IgD-negative memory B cell (primary cell): Measurements from ENCODE around the gene STAT5B. TPM values are rescaled to one million over a fixed set of nuclear protein-coding genes. Genes with fewer than 3 reads are reported as not detected.

Experiments
- H3K27ac Mint-ChIP-seq, 3 donors: one replicate each; pipeline ENCODE4 v1.8.0; 2020 to 2022; ENCODE audit warnings: mild to moderate bottlenecking in 3 of 3, mixed read lengths in 3 of 3, moderate library complexity in 1 of 3
- H3K27me3 Mint-ChIP-seq: one replicate; pipeline ENCODE4 v1.8.0; 2021; ENCODE audit warnings: mixed read lengths
- H3K36me3 Mint-ChIP-seq: one replicate; pipeline ENCODE4 v1.8.0; 2020; ENCODE audit warnings: mild to moderate bottlenecking, mixed read lengths
- H3K4me1 Mint-ChIP-seq, 3 donors: one replicate each; pipeline ENCODE4 v1.8.0; 2020 to 2022; ENCODE audit warnings: mixed read lengths in 3 of 3, mild to moderate bottlenecking in 1 of 3
- H3K4me3 Mint-ChIP-seq, 4 donors: one replicate each; pipeline ENCODE4 v1.8.0; 2020 to 2022; ENCODE audit warnings: mild to moderate bottlenecking in 4 of 4, mixed read lengths in 4 of 4, moderate library complexity in 3 of 4
- H3K9me3 Mint-ChIP-seq, 3 donors: one replicate each; pipeline ENCODE4 v1.8.0; 2020 to 2021; ENCODE audit warnings: mixed read lengths in 3 of 3, mild to moderate bottlenecking in 1 of 3
- polyA plus RNA-seq: library from polyadenylated mRNA; unstranded; fragments of 300-500 nt; fragmentation: Illumina TruSeq; gene quantifications from one replicate; pipeline ENCODE4 v1.2.3, GENCODE V29; 2021

Gene STAT5B
- polyA plus RNA-seq, 1 donor from 2014 or later, result 60.4 TPM

GRCh38 chr17:42169351-42169750 is 106.8 kb downstream of the STAT5B start:
- H3K4me3 Mint-ChIP-seq, result no peak overlapping the region
- peak overlapping the region in 1 of 3 donors; percentile 62 for H3K27ac Mint-ChIP-seq
- no peaks in the 10 kb centered on the region for H3K4me1 Mint-ChIP-seq
- H3K9me3 Mint-ChIP-seq, result no peaks in the 10 kb centered on the region
- H3K27me3 Mint-ChIP-seq, result no peaks in the 10 kb centered on the region
- peaks cover 3% of the 10 kb centered on the region for H3K36me3 Mint-ChIP-seq

GRCh38 chr17:42167807-42168206 is 108.4 kb downstream of the STAT5B start:
- H3K4me3 Mint-ChIP-seq, result no peak overlapping the region
- H3K4me1 Mint-ChIP-seq, result no peaks in the 10 kb centered on the region

DNA sequence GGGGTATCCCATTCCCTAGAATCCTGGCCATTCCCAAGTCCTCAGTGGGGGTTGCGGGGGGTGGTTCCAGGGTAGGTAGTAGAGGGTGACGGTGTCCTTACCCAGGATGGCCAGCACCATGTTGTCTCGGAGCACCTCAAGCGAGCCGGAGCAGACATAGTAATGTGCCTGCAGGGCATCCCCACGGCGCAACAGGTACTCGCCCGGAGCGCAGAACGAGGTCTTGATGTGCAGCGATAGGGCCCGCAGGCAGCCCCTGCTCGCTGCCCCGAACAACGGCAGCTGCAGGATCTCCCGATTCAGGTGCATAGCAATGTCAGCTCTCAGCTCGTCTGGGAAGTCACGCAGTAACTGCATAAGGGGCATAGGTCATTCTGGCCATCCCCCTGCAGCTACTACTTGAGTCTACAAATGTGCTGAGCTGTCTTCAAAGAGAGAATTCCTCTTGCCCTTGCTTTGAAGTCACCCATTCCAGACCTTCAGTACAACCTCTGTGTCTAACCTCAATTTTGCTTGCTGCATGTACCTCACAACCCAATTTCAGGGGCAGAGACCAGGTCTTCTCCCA is 109.9 kb downstream of the STAT5B start:
- Mint-ChIP-seq H3K4me1 (peaks cover 0 to 4% (median 0%) of the 10 kb centered on the region in 3 donors), H3K9me3 (no peaks in the 10 kb centered on the region), H3K36me3 (peaks cover 3% of the 10 kb centered on the region), H3K4me3 (no peak overlapping the region), H3K27ac (no peak overlapping the region), H3K27me3 (no peaks in the 10 kb centered on the region)

More at GRCh38 chr17:42167807-42168206, 108.4 kb downstream of the STAT5B start:
- H3K9me3 Mint-ChIP-seq, result no peaks in the 10 kb centered on the region
- H3K27ac Mint-ChIP-seq, result no peak overlapping the region
- no peaks in the 10 kb centered on the region for H3K27me3 Mint-ChIP-seq
- H3K36me3 Mint-ChIP-seq, result peaks cover 3% of the 10 kb centered on the region

GRCh38 chr17:42165751-42166150 is 110.4 kb downstream of the STAT5B start:
- Mint-ChIP-seq H3K36me3 (peaks cover 3% of the 10 kb centered on the region), H3K27ac (no peak overlapping the region), H3K4me3 (no peak overlapping the region), H3K27me3 (no peaks in the 10 kb centered on the region), H3K4me1 (peaks cover 0 to 4% (median 0%) of the 10 kb centered on the region in 3 donors), H3K9me3 (no peaks in the 10 kb centered on the region)

DNA sequence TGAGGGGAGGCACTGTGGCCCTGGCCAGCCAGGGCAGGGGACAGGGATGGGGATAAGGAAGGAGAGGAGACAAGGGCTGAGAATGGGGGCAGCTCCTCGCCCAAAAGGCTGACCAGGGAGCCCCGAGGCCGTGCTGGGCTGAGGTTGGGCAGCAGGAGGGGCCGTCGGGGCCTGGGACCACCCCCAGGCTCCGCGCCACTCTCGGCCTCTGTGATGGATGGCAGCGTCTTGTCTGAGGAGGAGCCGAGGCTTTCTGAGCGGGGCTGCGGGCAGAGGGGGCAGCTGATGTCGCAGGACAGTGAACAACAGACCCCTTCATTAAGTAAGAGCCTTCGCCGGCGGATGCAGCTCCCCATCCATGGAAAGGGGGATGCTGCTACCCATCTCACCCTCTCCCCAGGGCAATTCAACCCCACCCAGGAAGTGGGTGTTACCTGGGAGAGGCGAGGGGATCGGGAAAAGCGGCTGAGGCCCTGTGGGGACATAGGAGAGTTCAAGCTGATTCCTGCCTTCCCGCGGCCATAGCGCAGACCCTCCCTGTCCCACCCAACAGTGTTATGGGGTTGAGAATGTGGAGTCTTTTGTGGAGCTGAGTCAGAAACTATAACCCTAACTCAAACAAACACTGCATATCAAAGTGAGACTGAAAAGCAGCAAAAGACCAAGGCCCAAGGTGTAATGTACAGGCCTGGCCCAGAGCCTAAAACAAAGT is 112.3 kb downstream of the STAT5B start:
- Mint-ChIP-seq H3K27me3 (no peaks in the 10 kb centered on the region), H3K9me3 (no peaks in the 10 kb centered on the region), H3K27ac (no peak overlapping the region), H3K36me3 (no peaks in the 10 kb centered on the region), H3K4me1 (peaks cover 0 to 4% (median 0%) of the 10 kb centered on the region in 3 donors), H3K4me3 (no peak overlapping the region)

DNA sequence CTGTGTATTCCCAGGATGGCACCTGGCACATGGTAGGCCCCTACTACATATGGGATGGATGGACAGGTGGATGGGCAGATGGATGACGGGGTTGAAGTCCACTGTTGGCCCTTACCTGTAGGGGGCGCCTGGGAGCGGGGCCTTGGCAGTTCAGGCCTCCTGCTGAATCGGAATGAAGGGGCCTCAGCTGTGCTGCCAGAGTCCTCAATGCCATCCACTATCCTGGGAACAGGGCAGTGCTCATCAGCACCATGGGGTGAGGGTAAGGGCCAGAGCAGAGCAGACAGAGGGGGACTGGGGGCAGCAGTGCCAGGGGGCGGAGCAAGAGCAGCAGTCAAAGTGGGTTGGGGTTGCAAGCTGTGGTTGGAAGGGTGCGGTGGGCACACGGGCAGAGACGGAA is 113.1 kb downstream of the STAT5B start:
- Mint-ChIP-seq H3K27me3 (no peaks in the 10 kb centered on the region), H3K27ac (no peak overlapping the region), H3K36me3 (no peaks in the 10 kb centered on the region), H3K4me1 (peaks cover 0 to 4% (median 0%) of the 10 kb centered on the region in 3 donors), H3K4me3 (no peak overlapping the region), H3K9me3 (no peaks in the 10 kb centered on the region)

- H3K36me3 Mint-ChIP-seq, result no peaks in the 10 kb centered on the region
- no peak overlapping the region for H3K27ac Mint-ChIP-seq
- peaks cover 0 to 6% (median 2%) of the 10 kb centered on the region in 3 donors for H3K4me1 Mint-ChIP-seq
- H3K4me3 Mint-ChIP-seq, result no peak overlapping the region
- H3K9me3 Mint-ChIP-seq, result no peaks in the 10 kb centered on the region
- no peaks in the 10 kb centered on the region for H3K27me3 Mint-ChIP-seq
Observed at GRCh38 chr17:42160531-42160910, 115.7 kb downstream of the STAT5B start.

DNA sequence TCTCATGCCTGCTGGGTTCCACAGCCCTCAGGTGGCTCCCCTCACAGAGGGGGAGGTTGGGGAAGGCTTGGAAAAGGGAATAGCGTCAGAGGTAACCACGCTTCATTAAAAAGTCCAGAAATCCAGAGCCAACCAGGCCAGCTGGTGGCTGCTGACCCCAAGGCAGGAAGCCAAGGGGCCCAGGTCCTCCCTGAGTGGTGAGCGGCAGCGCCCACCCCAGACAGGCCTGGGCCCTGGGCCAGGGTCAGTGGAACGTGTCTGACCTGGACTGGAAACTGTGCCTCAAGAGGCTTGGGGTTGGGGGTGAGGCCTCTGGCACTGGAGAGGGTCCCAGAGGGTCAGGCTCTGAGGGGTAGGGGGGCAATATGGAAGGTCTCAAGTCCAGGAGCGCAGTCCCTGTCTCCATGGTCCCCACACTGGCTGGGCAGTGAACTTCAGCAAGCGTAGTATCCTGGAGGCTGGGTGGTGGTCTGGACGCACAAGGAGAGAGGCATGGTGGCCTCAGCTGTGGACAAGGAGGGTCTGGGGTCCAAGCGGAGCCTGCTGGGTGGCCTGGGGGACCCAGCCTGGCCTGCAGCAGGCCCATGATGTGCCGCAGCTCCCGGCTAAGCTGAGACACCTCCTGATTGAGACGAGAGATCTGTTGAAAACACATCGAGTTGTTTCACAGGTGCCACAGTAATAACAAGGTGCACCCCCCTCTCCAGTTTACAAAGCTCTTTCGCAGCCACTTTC is 116.2 kb downstream of the STAT5B start:
- no peak overlapping the region for H3K4me3 Mint-ChIP-seq
- H3K36me3 Mint-ChIP-seq, result no peaks in the 10 kb centered on the region
- H3K4me1 Mint-ChIP-seq, result peaks cover 2 to 6% (median 2%) of the 10 kb centered on the region in 3 donors
- no peak overlapping the region for H3K27ac Mint-ChIP-seq
- no peaks in the 10 kb centered on the region for H3K27me3 Mint-ChIP-seq
- H3K9me3 Mint-ChIP-seq, result peaks cover 0 to under 1% (median 0%) of the 10 kb centered on the region in 3 donors

DNA sequence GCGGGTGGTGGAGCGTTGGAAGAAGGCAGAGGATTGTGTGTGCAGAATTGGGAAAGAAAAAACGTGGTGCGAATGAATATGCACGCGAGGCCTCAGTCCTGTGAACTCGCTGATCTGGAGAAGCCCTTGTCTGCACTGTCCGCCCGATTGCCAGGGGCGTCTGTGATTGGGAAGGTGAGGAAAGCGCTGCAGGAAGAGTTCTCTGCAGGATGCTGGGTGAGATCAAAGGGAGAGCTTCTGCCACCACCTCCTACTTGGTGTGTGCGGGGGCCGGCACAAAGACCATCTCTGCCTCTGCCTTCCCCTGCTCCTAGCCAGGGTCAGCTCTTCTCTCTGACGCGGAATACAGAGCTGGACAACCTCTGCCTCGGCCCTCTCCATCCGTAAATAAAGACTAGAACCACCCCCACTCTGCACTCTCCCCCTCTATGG is 120.6 kb downstream of the STAT5B start:
- no peaks in the 10 kb centered on the region for H3K27me3 Mint-ChIP-seq
- peaks cover 0 to 2% (median 0%) of the 10 kb centered on the region in 3 donors for H3K9me3 Mint-ChIP-seq
- H3K27ac Mint-ChIP-seq, result peak overlapping the region in 1 of 3 donors; percentile 2
- H3K4me3 Mint-ChIP-seq, result peak overlapping the region; percentile 19 to 98 (median 80)
- peaks cover 18 to 23% (median 22%) of the 10 kb centered on the region in 3 donors for H3K4me1 Mint-ChIP-seq
- H3K36me3 Mint-ChIP-seq, result no peaks in the 10 kb centered on the region

DNA sequence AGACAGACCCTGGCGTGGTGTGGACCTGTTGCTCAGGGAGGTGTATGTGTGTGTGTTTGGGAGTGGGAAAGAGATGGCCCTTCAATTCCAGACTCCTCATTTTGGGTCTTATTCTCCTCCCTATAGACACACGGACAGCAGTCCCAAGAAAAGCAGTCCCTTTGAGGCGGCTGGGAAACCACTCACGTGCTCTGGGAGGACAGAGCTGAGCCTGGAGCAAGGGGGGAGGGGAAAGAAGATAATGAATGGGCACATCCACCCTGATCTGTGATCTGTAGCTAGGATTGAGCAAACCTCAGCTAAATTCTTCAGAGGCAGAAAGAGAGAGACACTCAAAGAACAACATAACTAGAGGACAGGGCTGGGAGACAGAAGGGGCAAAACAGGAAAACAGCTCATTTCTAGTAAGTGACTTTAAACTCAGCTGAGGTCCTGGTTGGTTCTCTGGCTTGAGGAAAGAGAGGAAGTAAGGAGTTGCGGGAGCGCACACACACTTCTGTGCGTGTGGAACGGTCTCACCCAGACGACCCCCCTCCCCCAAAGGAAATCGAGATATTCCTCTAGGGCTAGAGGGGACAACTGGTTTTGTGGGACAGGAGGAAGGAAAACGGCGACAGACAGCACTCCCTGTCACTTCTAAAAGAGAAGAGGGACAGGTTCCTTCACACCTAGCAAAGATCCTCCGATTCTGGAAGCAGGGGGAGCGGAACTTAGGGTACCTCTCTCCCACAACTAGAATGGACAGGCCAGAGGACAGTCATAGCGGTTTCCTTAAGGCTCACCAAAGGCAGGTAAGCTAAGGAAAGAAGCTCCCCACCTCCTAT is 122.1 kb downstream of the STAT5B start:
- H3K9me3 Mint-ChIP-seq, result peaks cover 0 to 2% (median 0%) of the 10 kb centered on the region in 3 donors
- H3K27ac Mint-ChIP-seq, result peak overlapping the region; percentile 70 to 99 (median 88)
- peaks cover 18 to 23% (median 22%) of the 10 kb centered on the region in 3 donors for H3K4me1 Mint-ChIP-seq
- no peaks in the 10 kb centered on the region for H3K27me3 Mint-ChIP-seq
- peak overlapping the region; percentile 81 to 99 (median 95) for H3K4me3 Mint-ChIP-seq
- H3K36me3 Mint-ChIP-seq, result no peaks in the 10 kb centered on the region

Other genes with a start within 250 kb of the STAT5B start
- 0.48 TPM for gene C17orf113, start 225.8 kb downstream of the STAT5B start, polyA plus RNA-seq
- 0.09 TPM for gene ZNF385C, start 177.9 kb downstream of the STAT5B start, polyA plus RNA-seq
- gene DHX58, start 163.7 kb downstream of the STAT5B start, polyA plus RNA-seq, result 13.3 TPM
- 26.7 TPM for gene KAT2A, start 155.0 kb downstream of the STAT5B start, polyA plus RNA-seq
- 0.15 TPM for gene HSPB9, start 153.6 kb downstream of the STAT5B start, polyA plus RNA-seq
- gene RAB5C, start 121.4 kb downstream of the STAT5B start, polyA plus RNA-seq, result 86.8 TPM
- gene KCNH4, start 95.2 kb downstream of the STAT5B start, polyA plus RNA-seq, result not detected
- gene HCRT, start 90.9 kb downstream of the STAT5B start, polyA plus RNA-seq, result not detected
- gene GHDC, start 81.9 kb downstream of the STAT5B start, polyA plus RNA-seq, result 24.3 TPM
- gene STAT5A, start 12.1 kb upstream of the STAT5B start, polyA plus RNA-seq, result 63.0 TPM
- 106 TPM for gene STAT3, start 112.1 kb upstream of the STAT5B start, polyA plus RNA-seq
- gene CAVIN1, start 146.9 kb upstream of the STAT5B start, polyA plus RNA-seq, result not detected
- gene ATP6V0A1, start 182.5 kb upstream of the STAT5B start, polyA plus RNA-seq, result 17.2 TPM